ENCODE data around the gene DLGAP4.

DNA sequence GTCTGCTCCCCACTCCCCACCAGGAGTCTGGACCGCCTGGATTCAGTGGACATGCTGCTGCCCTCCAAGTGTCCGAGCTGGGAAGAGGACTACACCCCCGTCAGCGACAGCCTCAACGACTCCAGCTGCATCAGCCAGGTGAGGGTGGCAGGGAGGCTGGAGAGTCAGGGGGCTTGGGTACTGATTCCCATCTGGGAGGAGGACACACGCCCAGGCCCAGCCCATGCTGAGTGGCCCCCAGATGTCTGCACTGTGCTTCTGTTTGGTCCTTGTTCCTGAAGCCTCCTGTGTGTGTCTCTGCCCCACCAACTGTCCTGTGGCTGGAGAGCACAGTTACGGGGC is 133.6 kb downstream of the DLGAP4 start:
- peak in 2 of 7 experiments; percentile 6 to 46 for TF ChIP-seq CTCF (IDR thresholded peaks at IDR 0.05)
- TF ChIP-seq EP300 (IDR thresholded peaks at IDR 0.05), result no peak
- no peak for TF ChIP-seq POLR2A (IDR thresholded peaks at IDR 0.05)
- TF ChIP-seq POLR2AphosphoS5 (IDR thresholded peaks at IDR 0.05), result no peak

All from stomach (tissue), 4 donors.